ENCODE data around the gene PLXNA2. TPM values are rescaled to one million over a fixed set of nuclear protein-coding genes. Genes with fewer than 3 reads are reported as not detected.
A peak's percentile ranks its signal among the peaks of the same experiment; 100 is the strongest.

PLXNA2 gene
- total and polyA plus RNA-seq, 2 of the 8 experiments (the other 6 are each of a cell fraction or from before 2014, with no cell fraction given): 0.33 to 1.5 TPM

DNA sequence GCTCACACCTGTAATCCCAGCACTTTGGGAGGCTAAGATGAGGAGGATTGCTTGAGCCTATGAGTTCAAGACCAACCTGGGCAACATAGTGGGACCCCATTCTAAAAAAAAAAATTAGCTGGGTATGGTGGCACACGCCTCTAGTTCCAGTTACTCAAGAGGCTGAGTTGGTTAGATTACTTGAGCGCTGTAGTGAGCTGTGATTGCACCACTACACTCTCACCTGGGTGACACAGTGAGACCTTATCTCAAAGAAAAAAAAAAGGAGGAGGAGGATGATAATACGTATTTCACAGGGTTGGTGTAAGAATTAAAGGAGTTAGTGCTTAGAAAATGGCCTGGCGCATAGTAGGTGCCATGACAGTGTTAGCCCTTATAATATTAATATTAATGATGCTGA, 144.1 kb downstream of the PLXNA2 start:
- Histone ChIP-seq H3K27ac (ENCODE audit: low read depth, low read length) (no peak overlapping the region), H2BK120ac (replicated peaks; ENCODE audit: low read depth, low read length) (no peak overlapping the region), H3K4ac (replicated peaks; ENCODE audit: insufficient read length, low read depth, low read length) (no peak overlapping the region), H3K4me3 (ENCODE audit: extremely low read depth in 1 of 4, insufficient read depth in 2 of 4, low read depth in 3 of 4, low read length in 4 of 4) (no peak overlapping the region), H3K79me1 (ENCODE audit: low read depth, low read length) (no peaks in the 10 kb centered on the region), H4K20me1 (replicated peaks in 1 of 2; ENCODE audit: control insufficient read depth in 1 of 2, insufficient read depth in 2 of 2, low read length in 2 of 2) (no peaks in the 10 kb centered on the region), H3K79me2 (ENCODE audit: control insufficient read depth in 1 of 2, insufficient read depth in 2 of 2, low read length in 2 of 2) (no peaks in the 10 kb centered on the region), H3K14ac (ENCODE audit: insufficient read length) (no peak overlapping the region), H2BK20ac (ENCODE audit: low read length) (no peak overlapping the region), H2BK5ac (ENCODE audit: low read depth, low read length) (no peak overlapping the region), H3K36me3 (ENCODE audit: control insufficient read depth in 2 of 4, insufficient read depth in 4 of 4, low read length in 3 of 4) (no peaks in the 10 kb centered on the region), H2BK15ac (ENCODE audit: low read length) (no peak overlapping the region), H4K91ac (replicated peaks; ENCODE audit: insufficient read length, low read length) (no peak overlapping the region), H3K56ac (replicated peaks; ENCODE audit: insufficient read length, low read depth, low read length) (no peak overlapping the region), H3K4me2 (ENCODE audit: insufficient read depth in 1 of 2, low read depth in 2 of 2, low read length in 2 of 2) (no peak overlapping the region), H3K9me3 (ENCODE audit: insufficient read depth in 2 of 2, low read depth in 1 of 2, low read length in 1 of 2) (no peaks in the 10 kb centered on the region), H2BK12ac (ENCODE audit: low read depth, low read length) (no peak overlapping the region), H2AFZ (ENCODE audit: low read length) (no peak overlapping the region), H3K23ac (ENCODE audit: insufficient read length) (no peak overlapping the region), H3K4me1 (replicated peaks in 1 of 4; ENCODE audit: control insufficient read depth in 3 of 4, insufficient read depth in 4 of 4, low read length in 3 of 4) (peaks cover 0 to 13% (median 4%) of the 10 kb centered on the region in 4 experiments; a peak in 5 of 7 replicates), H4K8ac (ENCODE audit: extremely low read depth, insufficient read depth, low read length) (no peak overlapping the region), H3K18ac (ENCODE audit: extremely low read depth, low read length) (no peak overlapping the region), H2AK5ac (ENCODE audit: low read depth, low read length) (peak overlapping the region; percentile 39; the same call in 1 of the 2 replicates), H4K5ac (ENCODE audit: insufficient read length, low read depth, low read length) (no peak overlapping the region), H3K27me3 (replicated peaks in 1 of 4; ENCODE audit: control insufficient read depth in 3 of 4, extremely low read depth in 1 of 4, insufficient read depth in 3 of 4, low read length in 3 of 4) (no peaks in the 10 kb centered on the region), H3K23me2 (ENCODE audit: low read depth, low read length) (no peaks in the 10 kb centered on the region), H3K9ac (replicated peaks in 1 of 4; ENCODE audit: extremely low read depth in 1 of 4, low read depth in 3 of 4, low read length in 3 of 4) (no peak overlapping the region)
- no peak for DNase-seq (ENCODE audit: low read depth in 1 of 2, low spot score in 2 of 2)
- TF ChIP-seq BCL11A (IDR thresholded peaks at IDR 0.05; ENCODE audit: low read depth in 2 of 2, low read length in 2 of 2) (no peak), CHD2 (IDR thresholded peaks at IDR 0.05; ENCODE audit: low read length) (no peak), HDAC2 (IDR thresholded peaks at IDR 0.05; ENCODE audit: borderline replicate concordance in 1 of 2, low read depth in 2 of 2, low read length in 2 of 2) (no peak), E2F6 (IDR thresholded peaks at IDR 0.05) (no peak), SAP30 (IDR thresholded peaks at IDR 0.05; ENCODE audit: insufficient read depth, insufficient replicate concordance, low read length) (no peak), CTBP2 (IDR thresholded peaks at IDR 0.05; ENCODE audit: borderline replicate concordance, insufficient read depth, insufficient read length, low read length) (no peak), POU5F1 (IDR thresholded peaks at IDR 0.05; ENCODE audit: low read depth, low read length) (no peak)
- CTCF ChIA-PET (ENCODE audit: partially characterized antibody): interaction anchor here (1.5 to 4.9 kb wide), 4 partner anchors 8 to 78 kb away, joined by 5 to 39 read pairs (median 19); no protein-coding TSS in a partner anchor
- no peak for FAIRE-seq
- POLR2A ChIA-PET (ENCODE audit: partially characterized antibody): no interaction called here
- 61% methylated on average over 4 of the region's 4 CpGs; no CpG with 5 or more reads in 1 of the 2 experiments for WGBS, 2 experiments (ENCODE audit: extremely low coverage in 1 of 2, insufficient coverage in 1 of 2, insufficient read length in 1 of 2, insufficient replicate concordance in 2 of 2, low coverage in 1 of 2, low lambda C conversion rate in 2 of 2, missing lambda C conversion rate in 1 of 2)
